Measurements from ENCODE around the gene RPL35. TPM values are rescaled to one million over a fixed set of nuclear protein-coding genes. Genes with fewer than 3 reads are reported as not detected.

The RPL35 gene
- total and polyA plus RNA-seq, 3 donors from 2014 or later: 902 to 1,286 (median 1,119) TPM

GRCh38 chr9:124854161-124854560, 7.6 kb downstream of the RPL35 start:
- H3K36me3 ChIP-seq (ENCODE audit: low read depth, missing control alignments): no peaks in the 10 kb centered on the region
- no peak overlapping the region for H3K4me3 ChIP-seq
- no peaks in the 10 kb centered on the region for H3K27me3 ChIP-seq
- 77 to 90% methylated on average over 6 to 8 of the region's 8 CpGs for WGBS, 2 donors
- intact Hi-C loops (cut with DNase I; ENCODE audit: low total_unique reads): no loop called here
- peaks cover 11% of the 10 kb centered on the region for H3K4me1 ChIP-seq
- H3K27ac ChIP-seq: no peak overlapping the region
- TF ChIP-seq POLR2A (IDR thresholded peaks at IDR 0.05) (no peak), CTCF (IDR thresholded peaks at IDR 0.05) (no peak)
- no peak for DNase-seq
- no peaks in the 10 kb centered on the region for H3K9me3 ChIP-seq

DNA sequence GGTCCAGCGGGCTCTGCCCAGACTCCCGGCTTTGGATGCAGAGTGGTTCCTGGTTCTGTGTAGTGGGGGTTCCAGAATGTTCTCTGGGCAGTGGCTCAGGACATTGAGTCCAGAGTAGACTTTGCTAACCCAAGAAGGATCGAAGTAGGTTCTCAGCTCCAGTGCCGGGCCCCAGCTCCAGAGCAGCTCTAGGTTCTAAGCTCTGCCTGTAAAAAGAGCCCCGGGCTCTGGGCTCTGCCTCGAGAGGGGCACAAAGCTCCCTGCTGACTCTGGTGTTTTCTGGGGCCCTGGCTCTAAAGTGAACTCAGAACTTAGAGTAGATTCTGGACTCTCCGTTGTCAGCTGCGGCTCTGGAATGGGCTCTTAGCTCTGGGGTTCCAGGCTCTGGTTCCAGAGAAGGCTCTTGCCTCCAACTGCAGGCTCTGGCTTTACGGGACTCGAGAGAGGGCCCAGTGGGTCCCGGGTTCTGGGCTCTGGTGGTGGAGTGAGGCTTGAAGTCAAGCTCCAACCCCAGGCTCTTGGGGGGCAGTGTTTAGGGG, 8.1 kb downstream of the RPL35 start:
- Histone ChIP-seq H3K27me3 (no peaks in the 10 kb centered on the region), H3K4me1 (peaks cover 11% of the 10 kb centered on the region), H3K27ac (peak overlapping the region in 1 of 2 donors; percentile 59), H3K36me3 (ENCODE audit: low read depth, missing control alignments) (no peaks in the 10 kb centered on the region), H3K4me3 (peak overlapping the region; percentile 52 to 60), H3K9me3 (no peaks in the 10 kb centered on the region)
- TF ChIP-seq CTCF (IDR thresholded peaks at IDR 0.05) (no peak), POLR2A (IDR thresholded peaks at IDR 0.05) (no peak)
- 20 to 58% methylated on average over 3 to 11 of the region's 11 CpGs for WGBS, 2 donors
- intact Hi-C loops (cut with DNase I; ENCODE audit: low total_unique reads): loop anchor here (2.0 kb wide), 1 partner anchor 81 kb away; no protein-coding TSS in a partner anchor
- DNase-seq: no peak

DNA sequence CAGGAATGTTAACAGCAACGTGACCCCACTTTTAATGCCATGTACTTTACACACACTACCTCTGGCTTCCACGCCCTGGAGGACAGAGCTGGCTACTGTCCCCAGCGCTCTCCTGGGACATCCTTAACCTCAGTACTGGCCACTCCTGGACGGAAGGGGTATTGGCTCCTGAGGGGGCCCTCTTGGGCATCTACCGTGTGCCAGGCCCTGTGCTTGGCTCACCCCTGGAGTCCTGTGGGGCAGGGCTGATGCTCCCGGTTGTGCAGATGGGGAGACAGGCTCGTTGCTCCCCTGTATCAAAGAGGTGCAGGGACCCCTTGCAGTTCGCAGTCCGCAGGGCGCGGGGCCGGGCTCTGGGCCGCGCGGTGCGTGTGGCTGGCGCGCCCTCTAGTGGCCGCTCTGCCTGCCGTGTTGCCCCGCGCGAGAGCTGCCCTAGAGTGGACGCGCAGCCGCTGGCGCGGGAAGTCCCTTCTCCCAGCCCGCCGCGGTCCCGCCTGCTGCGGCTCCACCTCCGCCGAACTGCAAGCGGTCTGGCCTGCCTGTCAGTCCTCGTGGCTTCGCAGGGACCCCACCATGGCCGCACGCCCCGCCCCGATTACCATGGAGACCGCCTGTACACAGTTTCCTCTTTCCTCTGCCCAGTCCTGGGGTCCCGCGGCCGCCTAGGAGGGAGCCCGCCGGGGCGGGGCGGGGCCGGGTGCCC, 8.8 kb downstream of the RPL35 start, which contains the start of gene WDR38:
Gene WDR38, plus strand, starts transcription at position 632 of the 703 bp plus-strand sequence. CDS start 72 bp downstream, outside the sequence.
- peaks cover 11% of the 10 kb centered on the region for H3K4me1 ChIP-seq
- WGBS, 2 donors: 2 to 12% methylated on average over 3 to 39 of the region's 51 CpGs
- intact Hi-C loops (cut with DNase I; ENCODE audit: low total_unique reads): loop anchor here (2.0 kb wide), 1 partner anchor 80 kb away; no protein-coding TSS in a partner anchor
- H3K36me3 ChIP-seq (ENCODE audit: low read depth, missing control alignments): no peaks in the 10 kb centered on the region
- no peak for TF ChIP-seq POLR2A (IDR thresholded peaks at IDR 0.05)
- TF ChIP-seq CTCF (IDR thresholded peaks at IDR 0.05): peak; percentile 96 to 99 (median 98)
- no peaks in the 10 kb centered on the region for H3K9me3 ChIP-seq
- DNase-seq: peak; percentile 81
- H3K27me3 ChIP-seq: no peaks in the 10 kb centered on the region
- H3K4me3 ChIP-seq: peak within 1 kb of the TSS; percentile 52 to 60
- peak within 1 kb of the TSS in 1 of 2 donors; percentile 59 for H3K27ac ChIP-seq

- no peaks in the 10 kb centered on the region for H3K9me3 ChIP-seq
- DNase-seq: no peak
- WGBS, 2 donors: 55 to 60% methylated on average over 11 to 13 of the region's 13 CpGs
- no peak overlapping the region for H3K4me3 ChIP-seq
- no peaks in the 10 kb centered on the region for H3K36me3 ChIP-seq (ENCODE audit: low read depth, missing control alignments)
- TF ChIP-seq CTCF (IDR thresholded peaks at IDR 0.05): no peak
- TF ChIP-seq POLR2A (IDR thresholded peaks at IDR 0.05): no peak
- intact Hi-C loops (cut with DNase I; ENCODE audit: low total_unique reads): loop anchor here (2.0 kb wide), 1 partner anchor 79 kb away; no protein-coding TSS in a partner anchor
- H3K27me3 ChIP-seq: no peaks in the 10 kb centered on the region
- peaks cover 11% of the 10 kb centered on the region for H3K4me1 ChIP-seq
- H3K27ac ChIP-seq: no peak overlapping the region
These were observed 9.5 kb downstream of the RPL35 start for GRCh38 chr9:124852121-124852828.

Data from testis (tissue), 3 donors.